Fibroblast of skin of right quadriceps (primary cell): Measurements from ENCODE around the gene ADCK1.
"Not testable (repeated sequence)": the region's sequence is repeated elsewhere in the genome, so short reads cannot be mapped to it uniquely, and the experiment has no call there.

Experiments used
- DNase-seq: peaks from one replicate; pipeline ENCODE4 v3.0.0-alpha.2; 2013

The ADCK1 gene

GRCh38 chr14:77799863-77800730 is at the start of gene ADCK1:
Gene ADCK1 (plus strand): TSS chr14:77800109. CDS start chr14:77818979, 18,870 bp downstream.
- peak; percentile 69 for DNase-seq

GRCh38 chr14:77752266-77752665 is 47.6 kb upstream of the ADCK1 start:
- no peak for DNase-seq

GRCh38 chr14:77752799-77753516 is 47.0 kb upstream of the ADCK1 start:
- no peak for DNase-seq

- DNase-seq = peak; percentile 91
Measured at GRCh38 chr14:77760381-77761204, 39.3 kb upstream of the ADCK1 start, which contains the start of gene SNW1. Gene SNW1 (minus strand): TSS chr14:77761156. CDS start chr14:77761127, 29 bp downstream.

GRCh38 chr14:77761205-77761931 is 38.5 kb upstream of the ADCK1 start:
- peak; percentile 49 for DNase-seq

GRCh38 chr14:77763316-77763715 is 36.6 kb upstream of the ADCK1 start:
- no peak for DNase-seq

GRCh38 chr14:77763978-77764377 is 35.9 kb upstream of the ADCK1 start:
- DNase-seq = no peak

GRCh38 chr14:77768442-77769069 is 31.4 kb upstream of the ADCK1 start:
- not testable (repeated sequence) for DNase-seq

- DNase-seq = not testable (repeated sequence)
Measured at GRCh38 chr14:77773966-77774365, 25.9 kb upstream of the ADCK1 start.

- no peak for DNase-seq
Measured at GRCh38 chr14:77782202-77782601, 17.7 kb upstream of the ADCK1 start.

GRCh38 chr14:77786148-77786547 is 13.8 kb upstream of the ADCK1 start:
- no peak for DNase-seq

- no peak for DNase-seq
Measured at GRCh38 chr14:77790566-77791224, 9.2 kb upstream of the ADCK1 start.

- no peak for DNase-seq
Measured at GRCh38 chr14:77791225-77791600, 8.7 kb upstream of the ADCK1 start.

GRCh38 chr14:77793255-77793654 is 6.7 kb upstream of the ADCK1 start:
- not testable (repeated sequence) for DNase-seq

GRCh38 chr14:77794357-77794756 is 5.6 kb upstream of the ADCK1 start:
- DNase-seq = no peak

- not testable (repeated sequence) for DNase-seq
Measured at GRCh38 chr14:77799456-77799855, 453 bp upstream of the ADCK1 start.

GRCh38 chr14:77800814-77801213 is 905 bp downstream of the ADCK1 start:
- no peak for DNase-seq

- DNase-seq = no peak
Measured at GRCh38 chr14:77804592-77804991, 4.7 kb downstream of the ADCK1 start.

GRCh38 chr14:77805706-77806105 is 5.8 kb downstream of the ADCK1 start:
- no peak for DNase-seq

- DNase-seq = no peak
Measured at GRCh38 chr14:77808250-77808649, 8.3 kb downstream of the ADCK1 start.

- no peak for DNase-seq
Measured at GRCh38 chr14:77809011-77809410, 9.1 kb downstream of the ADCK1 start.
